ENCODE results near the gene C3orf85.

Gene C3orf85

GRCh38 chr3:109118584-109118983 lies 17.9 kb upstream of the C3orf85 start:
- Histone ChIP-seq H3K27ac (replicated peaks) (no peak overlapping the region), H3K4me3 (replicated peaks; ENCODE audit: insufficient read depth, low read length) (no peak overlapping the region)
- no peak for TF ChIP-seq CTCF (IDR thresholded peaks at IDR 0.05; ENCODE audit: insufficient read depth, low read length)
- TF ChIP-seq POLR2AphosphoS5 (IDR thresholded peaks at IDR 0.05; ENCODE audit: low read depth), result no peak
- TF ChIP-seq GABPA (IDR thresholded peaks at IDR 0.05; ENCODE audit: low read depth), result no peak
- TF ChIP-seq REST (IDR thresholded peaks at IDR 0.05; ENCODE audit: insufficient replicate concordance, low read depth), result no peak
- no peak for TF ChIP-seq SPI1 (IDR thresholded peaks at IDR 0.05; ENCODE audit: borderline replicate concordance, low read depth)

DNA sequence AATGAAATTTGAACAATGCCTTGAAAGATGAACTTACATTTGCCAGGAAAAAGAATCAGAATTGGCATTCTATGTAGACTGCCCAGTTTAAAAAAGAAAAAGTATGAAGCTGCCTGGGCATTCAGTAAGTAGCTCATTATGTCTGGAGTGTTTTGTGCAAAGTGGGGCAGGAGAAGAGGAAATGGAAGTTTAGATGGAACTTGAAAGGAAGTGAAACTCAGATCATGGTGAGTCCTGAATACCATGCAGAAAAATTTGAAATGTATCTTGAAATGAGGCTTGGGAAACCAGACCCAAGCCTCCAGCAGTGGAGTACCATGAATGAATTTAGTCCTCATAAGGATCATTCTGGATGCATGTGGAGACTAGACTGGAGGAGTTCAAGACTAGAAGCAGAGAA lies 13.8 kb upstream of the C3orf85 start:
- Histone ChIP-seq H3K4me3 (replicated peaks; ENCODE audit: insufficient read depth, low read length) (no peak overlapping the region), H3K27ac (replicated peaks) (no peak overlapping the region), H3K27me3 (ENCODE audit: insufficient read depth, poor library complexity, severe bottlenecking) (peaks cover 2% of the 10 kb centered on the region)
- no peak for TF ChIP-seq SPI1 (IDR thresholded peaks at IDR 0.05; ENCODE audit: borderline replicate concordance, low read depth)
- no peak for TF ChIP-seq REST (IDR thresholded peaks at IDR 0.05; ENCODE audit: insufficient replicate concordance, low read depth)
- TF ChIP-seq CTCF (IDR thresholded peaks at IDR 0.05; ENCODE audit: insufficient read depth, low read length), result no peak
- no peak for TF ChIP-seq POLR2AphosphoS5 (IDR thresholded peaks at IDR 0.05; ENCODE audit: low read depth)
- no peak for TF ChIP-seq GABPA (IDR thresholded peaks at IDR 0.05; ENCODE audit: low read depth)
- no peak for DNase-seq (ENCODE audit: low read depth in 1 of 2, low spot score in 1 of 2)

More at GRCh38 chr3:109118584-109118983, 17.9 kb upstream of the C3orf85 start:
- no peak for DNase-seq (ENCODE audit: low read depth in 1 of 2, low spot score in 1 of 2)
- H3K27me3 ChIP-seq (ENCODE audit: insufficient read depth, poor library complexity, severe bottlenecking), result peaks cover 2% of the 10 kb centered on the region

GRCh38 chr3:109125902-109126301 lies 10.6 kb upstream of the C3orf85 start:
- Histone ChIP-seq H3K27ac (replicated peaks) (no peak overlapping the region), H3K27me3 (ENCODE audit: insufficient read depth, poor library complexity, severe bottlenecking) (peaks cover 2% of the 10 kb centered on the region), H3K4me3 (replicated peaks; ENCODE audit: insufficient read depth, low read length) (no peak overlapping the region)
- DNase-seq (ENCODE audit: low read depth in 1 of 2, low spot score in 1 of 2), result no peak
- TF ChIP-seq CTCF (IDR thresholded peaks at IDR 0.05; ENCODE audit: insufficient read depth, low read length), result no peak
- no peak for TF ChIP-seq REST (IDR thresholded peaks at IDR 0.05; ENCODE audit: insufficient replicate concordance, low read depth)
- TF ChIP-seq POLR2AphosphoS5 (IDR thresholded peaks at IDR 0.05; ENCODE audit: low read depth), result no peak
- TF ChIP-seq GABPA (IDR thresholded peaks at IDR 0.05; ENCODE audit: low read depth), result no peak
- TF ChIP-seq SPI1 (IDR thresholded peaks at IDR 0.05; ENCODE audit: borderline replicate concordance, low read depth), result no peak
